Panc1 (cell line): Measurements from ENCODE around the gene KRTAP15-1. TPM values are rescaled to one million over a fixed set of nuclear protein-coding genes. Genes with fewer than 3 reads are reported as not detected.

Experiments
- ATAC-seq: fragments of 200-7000 bp; cut with Tn5 transposase; 2 replicates; pipeline ENCODE4 v1.9.1; 2020; ENCODE audit warnings: mild to moderate bottlenecking, moderate library complexity
- BruUV-seq: library from RNA; stranded (reverse); fragments of 400-500 nt; replicated peaks from 2 replicates; lab custom pipeline; 2021; lab: Mats Ljungman, UMichigan
- CTCF ChIA-PET: fragments of 300-600 bp; sonication (Branson Sonifier 250); formaldehyde crosslinking; loops from one replicate; lab custom pipeline; 2022; ENCODE audit warnings: antibody characterized with exemption; lab: Charles Lee
- POLR2A ChIA-PET: fragments of 300-600 bp; sonication (Branson Sonifier 250); formaldehyde crosslinking; loops from one replicate; lab custom pipeline; 2022; ENCODE audit warnings: antibody characterized with exemption; lab: Charles Lee
- DNase-seq: peaks from one replicate; pipeline ENCODE4 v3.0.0-alpha.2; 2010; ENCODE audit warnings: low read depth, low spot score
- H3K27ac ChIP-seq: 2 replicates; pipeline ENCODE4 v1.5.1; 2011; ENCODE audit warnings: mild to moderate bottlenecking, low read length, inconsistent platforms
- H3K27me3 ChIP-seq: fragments of 200-500 bp; sonication (Bioruptor generic); 2 replicates; pipeline ENCODE4 v1.6.0; 2014; ENCODE audit warnings: low read length, inconsistent platforms; ENCODE audit not compliant: control insufficient read depth, insufficient read depth
- H3K36me3 ChIP-seq: fragments of 200-500 bp; sonication (Bioruptor generic); 2 replicates; pipeline ENCODE4 v1.5.1; 2014; ENCODE audit warnings: inconsistent platforms, mild to moderate bottlenecking, low read length, moderate library complexity; ENCODE audit not compliant: control insufficient read depth, insufficient read depth
- H3K4me1 ChIP-seq: 2 replicates; pipeline ENCODE4 v1.5.1; 2011; ENCODE audit warnings: inconsistent platforms, mild to moderate bottlenecking, low read length, moderate library complexity; ENCODE audit not compliant: control insufficient read depth, insufficient read depth
- H3K4me3 ChIP-seq, 2 experiments: 2 replicates each; pipeline ENCODE4 v1.5.1; 2011 to 2012; ENCODE audit warnings: low read depth in 2 of 2, low read length in 2 of 2, mild to moderate bottlenecking in 2 of 2, inconsistent platforms in 1 of 2, moderate library complexity in 1 of 2
- H3K9me3 ChIP-seq: fragments of 200-500 bp; sonication (Bioruptor generic); 2 replicates; pipeline ENCODE4 v1.5.1; 2014; ENCODE audit warnings: low read depth, mild to moderate bottlenecking, inconsistent platforms, low read length, moderate library complexity; ENCODE audit not compliant: control insufficient read depth, insufficient read depth
- CTCF ChIP-seq: fragments of 450-650 bp; IDR thresholded peaks from 2 replicates; pipeline ENCODE4 v1.5.1; 2017; ENCODE audit warnings: mild to moderate bottlenecking
- POLR2AphosphoS5 ChIP-seq: IDR thresholded peaks from 2 replicates; pipeline ENCODE4 v1.6.1; 2012; ENCODE audit warnings: mild to moderate bottlenecking, low read depth, low read length, moderate library complexity
- SIN3A ChIP-seq: IDR thresholded peaks from 2 replicates; pipeline ENCODE4 v1.6.1; 2012; ENCODE audit warnings: low read depth, mild to moderate bottlenecking, low read length, moderate library complexity, borderline replicate concordance; ENCODE audit not compliant: insufficient read depth
- TCF7L2 ChIP-seq: IDR thresholded peaks from 2 replicates; pipeline ENCODE4 v1.6.1; 2011; ENCODE audit warnings: mild to moderate bottlenecking, low read depth, low read length, inconsistent platforms
- in situ Hi-C: cut with HindIII; loops from 2 replicates; pipeline ENCODE4 v1.10.0; 2016; ENCODE audit warnings: low sequenced_read_pairs, low pct_unique_long_range_greater_than_20kb
- intact Hi-C: fragments of 100-400 bp; cut with micrococcal nuclease; formaldehyde crosslinking; loops from one replicate; pipeline ENCODE4 v1.10.0; 2022; ENCODE audit not compliant: unreplicated experiment
- total RNA-seq: library from RNA; stranded (reverse); gene quantifications from one replicate; pipeline ENCODE4 v1.2.1, GENCODE V29; 2021; ENCODE audit not compliant: unreplicated experiment
- TF ChIP-seq, protein P1 (sequence below), 2 experiments: IDR thresholded peaks; 2 replicates each; pipeline ENCODE4 v1.6.1; 2011 to 2012; ENCODE audit warnings: low read depth in 2 of 2, control low read depth in 1 of 2, low read length in 1 of 2, mild to moderate bottlenecking in 1 of 2, moderate library complexity in 1 of 2; ENCODE audit not compliant: insufficient read depth in 1 of 2

KRTAP15-1 gene
- total RNA-seq, 1 experiment from 2014 or later = not detected

GRCh38 chr21:30437010-30437565 is 3.0 kb upstream of the KRTAP15-1 start:
- intact Hi-C loops (no loop called here), in situ Hi-C loops (no loop called here)
- POLR2A ChIA-PET = no interaction called here
- no peak overlapping the region for H3K4me3 ChIP-seq
- ATAC-seq = no peak
- no peaks in the 10 kb centered on the region for H3K36me3 ChIP-seq
- no peak overlapping the region for H3K27ac ChIP-seq
- TF ChIP-seq POLR2AphosphoS5 = no peak
- no peak for TF ChIP-seq TCF7L2
- TF ChIP-seq SIN3A = no peak
- TF ChIP-seq CTCF = no peak
- TF ChIP-seq, protein P1, sequence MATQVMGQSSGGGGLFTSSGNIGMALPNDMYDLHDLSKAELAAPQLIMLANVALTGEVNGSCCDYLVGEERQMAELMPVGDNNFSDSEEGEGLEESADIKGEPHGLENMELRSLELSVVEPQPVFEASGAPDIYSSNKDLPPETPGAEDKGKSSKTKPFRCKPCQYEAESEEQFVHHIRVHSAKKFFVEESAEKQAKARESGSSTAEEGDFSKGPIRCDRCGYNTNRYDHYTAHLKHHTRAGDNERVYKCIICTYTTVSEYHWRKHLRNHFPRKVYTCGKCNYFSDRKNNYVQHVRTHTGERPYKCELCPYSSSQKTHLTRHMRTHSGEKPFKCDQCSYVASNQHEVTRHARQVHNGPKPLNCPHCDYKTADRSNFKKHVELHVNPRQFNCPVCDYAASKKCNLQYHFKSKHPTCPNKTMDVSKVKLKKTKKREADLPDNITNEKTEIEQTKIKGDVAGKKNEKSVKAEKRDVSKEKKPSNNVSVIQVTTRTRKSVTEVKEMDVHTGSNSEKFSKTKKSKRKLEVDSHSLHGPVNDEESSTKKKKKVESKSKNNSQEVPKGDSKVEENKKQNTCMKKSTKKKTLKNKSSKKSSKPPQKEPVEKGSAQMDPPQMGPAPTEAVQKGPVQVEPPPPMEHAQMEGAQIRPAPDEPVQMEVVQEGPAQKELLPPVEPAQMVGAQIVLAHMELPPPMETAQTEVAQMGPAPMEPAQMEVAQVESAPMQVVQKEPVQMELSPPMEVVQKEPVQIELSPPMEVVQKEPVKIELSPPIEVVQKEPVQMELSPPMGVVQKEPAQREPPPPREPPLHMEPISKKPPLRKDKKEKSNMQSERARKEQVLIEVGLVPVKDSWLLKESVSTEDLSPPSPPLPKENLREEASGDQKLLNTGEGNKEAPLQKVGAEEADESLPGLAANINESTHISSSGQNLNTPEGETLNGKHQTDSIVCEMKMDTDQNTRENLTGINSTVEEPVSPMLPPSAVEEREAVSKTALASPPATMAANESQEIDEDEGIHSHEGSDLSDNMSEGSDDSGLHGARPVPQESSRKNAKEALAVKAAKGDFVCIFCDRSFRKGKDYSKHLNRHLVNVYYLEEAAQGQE (IDR thresholded peaks at IDR 0.05; ENCODE audit: insufficient read depth in 1 of 2, low read depth in 2 of 2, low read length in 1 of 2) = no peak
- BruUV-seq = no TSS peak
- H3K4me1 ChIP-seq = no peaks in the 10 kb centered on the region
- no peaks in the 10 kb centered on the region for H3K27me3 ChIP-seq
- DNase-seq = no peak
- CTCF ChIA-PET = no interaction called here
- no peaks in the 10 kb centered on the region for H3K9me3 ChIP-seq

DNA sequence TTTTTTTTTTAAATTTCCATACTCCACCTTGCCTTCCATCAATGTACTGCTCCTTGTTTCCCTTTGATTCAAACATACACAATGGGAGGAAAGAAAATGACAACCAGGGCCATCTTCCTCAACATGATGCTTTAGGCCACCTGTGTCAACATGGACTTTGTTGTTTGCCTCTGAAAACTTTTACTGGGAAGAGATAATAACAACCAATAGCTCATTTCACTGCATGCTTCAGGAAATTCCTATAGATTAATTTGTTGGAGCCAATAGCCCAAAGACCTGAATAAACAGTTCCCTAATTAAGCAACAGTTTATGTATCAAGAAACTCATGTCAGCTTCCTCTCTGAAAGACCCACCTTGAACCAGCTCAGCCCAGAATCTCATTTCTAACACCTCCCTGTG is 3.2 kb downstream of the KRTAP15-1 start:
- DNase-seq = no peak
- BruUV-seq = no TSS peak
- TF ChIP-seq CTCF (no peak), POLR2AphosphoS5 (no peak), TCF7L2 (no peak), SIN3A (no peak)
- TF ChIP-seq, protein P1 (IDR thresholded peaks at IDR 0.05; ENCODE audit: insufficient read depth in 1 of 2, low read depth in 2 of 2, low read length in 1 of 2) = no peak
- H3K27ac ChIP-seq = no peak overlapping the region
- no peaks in the 10 kb centered on the region for H3K27me3 ChIP-seq
- no peak overlapping the region for H3K4me3 ChIP-seq
- POLR2A ChIA-PET = no interaction called here
- ATAC-seq = no peak
- no peaks in the 10 kb centered on the region for H3K4me1 ChIP-seq
- in situ Hi-C loops (no loop called here), intact Hi-C loops (no loop called here)
- CTCF ChIA-PET = no interaction called here
- no peaks in the 10 kb centered on the region for H3K9me3 ChIP-seq
- H3K36me3 ChIP-seq = no peaks in the 10 kb centered on the region
